Measurements from ENCODE around the gene CAMK2B. TPM values are rescaled to one million over a fixed set of nuclear protein-coding genes. Genes with fewer than 3 reads are reported as not detected.

The CAMK2B gene
- total and polyA plus RNA-seq, 12 donors = 30.8 to 152 (median 113) TPM

- no peak overlapping the region for H3K4me3 ChIP-seq
- peaks cover 0 to 5% (median 0%) of the 10 kb centered on the region in 9 donors for H3K36me3 ChIP-seq
- intact Hi-C loops (cut with DNase I) = loop anchor here in 8 of 10 donors (5.0 to 10.0 kb wide), 7 partner anchors 61 to 323 kb away; no protein-coding TSS in a partner anchor
- H3K27ac ChIP-seq = no peak overlapping the region
- no peak for DNase-seq
- 36 to 41% methylated on average over 8 of the region's 8 CpGs for WGBS, 2 donors
- peaks cover 0 to 16% (median 5%) of the 10 kb centered on the region in 9 donors for H3K4me1 ChIP-seq
- peak; percentile 21 to 64 (median 53) for TF ChIP-seq CTCF (IDR thresholded peaks at IDR 0.05)
- H3K27me3 ChIP-seq = no peaks in the 10 kb centered on the region
- no peaks in the 10 kb centered on the region for H3K9me3 ChIP-seq
- ATAC-seq = peak in 1 of 8 donors; percentile 14
Observed at GRCh38 chr7:44244282-44244681, 81.1 kb downstream of the CAMK2B start.

- Histone ChIP-seq H3K9me3 (no peaks in the 10 kb centered on the region), H3K4me3 (no peak overlapping the region), H3K4me1 (peaks cover 0 to 16% (median 5%) of the 10 kb centered on the region in 9 donors), H3K36me3 (peaks cover 0 to 8% (median 0%) of the 10 kb centered on the region in 9 donors), H3K27ac (no peak overlapping the region), H3K27me3 (no peaks in the 10 kb centered on the region)
- 81 to 93% methylated on average over 10 of the region's 10 CpGs for WGBS, 2 donors
- ATAC-seq = no peak
- DNase-seq = no peak
- no peak for TF ChIP-seq CTCF (IDR thresholded peaks at IDR 0.05)
- intact Hi-C loops (cut with DNase I) = loop anchor here in 8 of 10 donors (5.0 to 10.0 kb wide), 7 partner anchors 63 to 325 kb away; no protein-coding TSS in a partner anchor
Observed at GRCh38 chr7:44242091-44242490, 83.3 kb downstream of the CAMK2B start.

- no peak overlapping the region for H3K4me3 ChIP-seq
- H3K9me3 ChIP-seq = no peaks in the 10 kb centered on the region
- H3K4me1 ChIP-seq = peaks cover 0 to 16% (median 5%) of the 10 kb centered on the region in 9 donors
- peaks cover 0 to 8% (median 0%) of the 10 kb centered on the region in 9 donors for H3K36me3 ChIP-seq
- intact Hi-C loops (cut with DNase I) = loop anchor here (1.0 to 10.0 kb wide), 10 partner anchors 64 to 326 kb away; no protein-coding TSS in a partner anchor
- TF ChIP-seq CTCF (IDR thresholded peaks at IDR 0.05) = peak; percentile 49 to 79 (median 72)
- DNase-seq = peak; percentile 65 to 70
- 30 to 38% methylated on average over 10 of the region's 10 CpGs for WGBS, 2 donors
- H3K27me3 ChIP-seq = no peaks in the 10 kb centered on the region
- H3K27ac ChIP-seq = no peak overlapping the region
- peak; percentile 72 to 88 (median 83) for ATAC-seq
Observed at GRCh38 chr7:44240983-44241510, 84.3 kb downstream of the CAMK2B start.

GRCh38 chr7:44240376-44240775 lies 85.0 kb downstream of the CAMK2B start:
- 73 to 81% methylated on average over 16 of the region's 16 CpGs for WGBS, 2 donors
- no peak for TF ChIP-seq CTCF (IDR thresholded peaks at IDR 0.05)
- intact Hi-C loops (cut with DNase I) = loop anchor here in 9 of 10 donors (2.0 to 10.0 kb wide), 9 partner anchors 64 to 327 kb away; no protein-coding TSS in a partner anchor

More at GRCh38 chr7:44240376-44240775, 85.0 kb downstream of the CAMK2B start:
- H3K27me3 ChIP-seq = no peaks in the 10 kb centered on the region
- no peaks in the 10 kb centered on the region for H3K9me3 ChIP-seq
- no peak overlapping the region for H3K4me3 ChIP-seq
- peaks cover 0 to 8% (median 0%) of the 10 kb centered on the region in 9 donors for H3K36me3 ChIP-seq
- H3K27ac ChIP-seq = no peak overlapping the region
- no peak for DNase-seq
- no peak for ATAC-seq
- peaks cover 0 to 16% (median 5%) of the 10 kb centered on the region in 9 donors for H3K4me1 ChIP-seq

Measured in heart right ventricle (tissue), 16 donors.